ENCODE measurements around the gene DPEP1.

The DPEP1 gene

GRCh38 chr16:89617036-89617435 lies 3.6 kb downstream of the DPEP1 start:
- Histone ChIP-seq H2AFZ (ENCODE audit: low read length) (no peak overlapping the region), H3K4me2 (ENCODE audit: low read length) (no peak overlapping the region), H3K4me1 (ENCODE audit: insufficient read depth, low read length, severe bottlenecking) (peaks cover 7% of the 10 kb centered on the region), H3K9me2 (ENCODE audit: low read depth, low read length) (no peaks in the 10 kb centered on the region), H3K9me3 (ENCODE audit: low read length) (no peaks in the 10 kb centered on the region), H3K9ac (ENCODE audit: low read length) (no peak overlapping the region), H3K4me3 (ENCODE audit: low read depth, low read length, poor library complexity, severe bottlenecking) (no peak overlapping the region), H4K20me1 (ENCODE audit: insufficient read depth, low read length) (no peaks in the 10 kb centered on the region), H3K27ac (ENCODE audit: low read depth, low read length, poor library complexity, severe bottlenecking) (no peak overlapping the region), H3K79me2 (ENCODE audit: insufficient read depth, low read length) (no peaks in the 10 kb centered on the region), H3F3A (ENCODE audit: insufficient read depth, low read length) (no peaks in the 10 kb centered on the region), H3K27me3 (ENCODE audit: insufficient read depth, low read length) (peaks cover 4% of the 10 kb centered on the region; the same call in 1 of the 2 replicates), H3K36me3 (ENCODE audit: insufficient read depth, low read length) (no peaks in the 10 kb centered on the region)
- no peak for TF ChIP-seq CTCF (IDR thresholded peaks at IDR 0.05; ENCODE audit: low read length)
- TF ChIP-seq EZH2 (IDR thresholded peaks at IDR 0.05; ENCODE audit: borderline replicate concordance, low read length) = no peak

GRCh38 chr16:89618109-89618998 lies 4.9 kb downstream of the DPEP1 start:
- Histone ChIP-seq H3K9ac (ENCODE audit: low read length) (no peak overlapping the region), H3K4me1 (ENCODE audit: insufficient read depth, low read length, severe bottlenecking) (peaks cover 7% of the 10 kb centered on the region), H3K4me3 (ENCODE audit: low read depth, low read length, poor library complexity, severe bottlenecking) (no peak overlapping the region), H3K9me2 (ENCODE audit: low read depth, low read length) (no peaks in the 10 kb centered on the region), H4K20me1 (ENCODE audit: insufficient read depth, low read length) (no peaks in the 10 kb centered on the region), H3K4me2 (ENCODE audit: low read length) (no peak overlapping the region), H3K36me3 (ENCODE audit: insufficient read depth, low read length) (no peaks in the 10 kb centered on the region), H3K9me3 (ENCODE audit: low read length) (no peaks in the 10 kb centered on the region), H3K79me2 (ENCODE audit: insufficient read depth, low read length) (no peaks in the 10 kb centered on the region), H3K27ac (ENCODE audit: low read depth, low read length, poor library complexity, severe bottlenecking) (no peak overlapping the region), H3K27me3 (ENCODE audit: insufficient read depth, low read length) (no peaks in the 10 kb centered on the region), H2AFZ (ENCODE audit: low read length) (no peak overlapping the region), H3F3A (ENCODE audit: insufficient read depth, low read length) (no peaks in the 10 kb centered on the region)
- TF ChIP-seq EZH2 (IDR thresholded peaks at IDR 0.05; ENCODE audit: borderline replicate concordance, low read length) (no peak), CTCF (IDR thresholded peaks at IDR 0.05; ENCODE audit: low read length) (no peak)

- Histone ChIP-seq H4K20me1 (ENCODE audit: insufficient read depth, low read length) (no peaks in the 10 kb centered on the region), H3F3A (ENCODE audit: insufficient read depth, low read length) (no peaks in the 10 kb centered on the region), H3K27me3 (ENCODE audit: insufficient read depth, low read length) (peaks cover 5% of the 10 kb centered on the region), H3K4me3 (ENCODE audit: low read depth, low read length, poor library complexity, severe bottlenecking) (no peak overlapping the region), H3K9ac (ENCODE audit: low read length) (no peak overlapping the region), H3K4me1 (ENCODE audit: insufficient read depth, low read length, severe bottlenecking) (peaks cover 7% of the 10 kb centered on the region), H3K9me2 (ENCODE audit: low read depth, low read length) (no peaks in the 10 kb centered on the region), H2AFZ (ENCODE audit: low read length) (no peak overlapping the region), H3K4me2 (ENCODE audit: low read length) (no peak overlapping the region), H3K36me3 (ENCODE audit: insufficient read depth, low read length) (no peaks in the 10 kb centered on the region), H3K9me3 (ENCODE audit: low read length) (no peaks in the 10 kb centered on the region), H3K79me2 (ENCODE audit: insufficient read depth, low read length) (no peaks in the 10 kb centered on the region), H3K27ac (ENCODE audit: low read depth, low read length, poor library complexity, severe bottlenecking) (no peak overlapping the region)
- TF ChIP-seq CTCF (IDR thresholded peaks at IDR 0.05; ENCODE audit: low read length) = no peak
- TF ChIP-seq EZH2 (IDR thresholded peaks at IDR 0.05; ENCODE audit: borderline replicate concordance, low read length) = no peak
Measured at GRCh38 chr16:89619840-89620239, 6.4 kb downstream of the DPEP1 start.
